B cell (primary cell): Measurements from ENCODE around the gene TNF. TPM values are rescaled to one million over a fixed set of nuclear protein-coding genes. Genes with fewer than 3 reads are reported as not detected.

Experiments used
- ATAC-seq: fragments of 200-7000 bp; cut with Tn5 transposase; one replicate; pipeline ENCODE4 v1.10.0; 2021; ENCODE audit warnings: low read depth, mild to moderate bottlenecking, moderate number of reproducible peaks, moderate library complexity
- CTCF ChIA-PET: fragments of 350-600 bp; sonication (Branson Sonifier 250); formaldehyde crosslinking; loops from one replicate; lab custom pipeline; 2021; ENCODE audit warnings: antibody characterized with exemption, inconsistent platforms; lab: Charles Lee
- POLR2A ChIA-PET: fragments of 350-600 bp; sonication (Branson Sonifier 250); formaldehyde crosslinking; loops from one replicate; lab custom pipeline; 2021; ENCODE audit warnings: antibody characterized with exemption; lab: Charles Lee
- DNase-seq: peaks from one replicate; pipeline ENCODE4 v3.0.0; 2013
- H2AFZ ChIP-seq: 2 replicates; pipeline ENCODE4 v1.6.1; 2012; ENCODE audit warnings: mild to moderate bottlenecking, low read depth, low read length; ENCODE audit not compliant: insufficient read depth, poor library complexity, severe bottlenecking
- H3K27ac ChIP-seq, 2 donors: 1 replicate in 1 of 2; 2 replicates in 1 of 2; pipeline ENCODE4 v1.5.1; 2012 to 2013; ENCODE audit warnings: low read length in 2 of 2, mild to moderate bottlenecking in 2 of 2, moderate library complexity in 1 of 2
- H3K27me3 ChIP-seq, 4 experiments: fragments of 200-600 bp in 1 of 4; sonication (generic) in 1 of 4; replicated peaks in 1 of 4; 1 replicate in 2 of 4; 2 replicates in 2 of 4; pipeline versions ENCODE4 v1.6.1 to v1.7.0; 2013 to 2016; ENCODE audit warnings: low read length in 3 of 4, mild to moderate bottlenecking in 2 of 4, mixed read lengths in 1 of 4, moderate library complexity in 1 of 4; ENCODE audit not compliant: insufficient read depth in 4 of 4, control insufficient read depth in 3 of 4; ENCODE audit errors: control extremely low read depth in 1 of 4
- H3K36me3 ChIP-seq, 2 experiments: replicated peaks in 1 of 2; 1 replicate in 1 of 2; 2 replicates in 1 of 2; pipeline versions ENCODE4 v1.6.1 to v1.7.1; 2013; ENCODE audit warnings: low read length in 1 of 2; ENCODE audit not compliant: insufficient read depth in 2 of 2, control insufficient read depth in 1 of 2; ENCODE audit errors: control extremely low read depth in 1 of 2, extremely low read depth in 1 of 2
- H3K4me1 ChIP-seq, 2 donors: fragments of 200-600 bp in 1 of 2; sonication (generic) in 1 of 2; 1 replicate in 1 of 2; 2 replicates in 1 of 2; pipeline versions ENCODE4 v1.5.1 to v1.6.1; 2013 to 2017; ENCODE audit warnings: low read length in 2 of 2; ENCODE audit not compliant: control insufficient read depth in 2 of 2, insufficient read depth in 2 of 2
- H3K4me2 ChIP-seq: replicated peaks from 2 replicates; pipeline ENCODE3; 2012; ENCODE audit warnings: mild to moderate bottlenecking, low read depth, low read length; ENCODE audit not compliant: poor library complexity, severe bottlenecking
- H3K4me3 ChIP-seq, 5 experiments: fragments of 200-600 bp in 1 of 5; sonication (generic) in 1 of 5; 1 replicate in 3 of 5; 2 replicates in 2 of 5; pipeline versions ENCODE4 v1.5.1 to v1.7.0; 2011 to 2016; ENCODE audit warnings: low read length in 4 of 5, mild to moderate bottlenecking in 4 of 5, low read depth in 2 of 5, control low read depth in 1 of 5, moderate library complexity in 1 of 5; ENCODE audit not compliant: insufficient read depth in 1 of 5; ENCODE audit errors: control extremely low read depth in 1 of 5, extremely low read depth in 1 of 5
- H3K79me2 ChIP-seq: fragments of 200-600 bp; sonication (generic); one replicate; pipeline ENCODE4 v1.6.0; 2016; ENCODE audit warnings: low read length; ENCODE audit not compliant: control insufficient read depth, insufficient read depth
- H3K9ac ChIP-seq: fragments of 200-600 bp; sonication (generic); 2 replicates; pipeline ENCODE4 v1.6.1; 2017; ENCODE audit warnings: mild to moderate bottlenecking, low read length, moderate library complexity
- H3K9me3 ChIP-seq, 3 donors: one replicate each; pipeline versions ENCODE4 v1.6.1 to v1.7.1; 2013; ENCODE audit warnings: low read length in 2 of 3; ENCODE audit not compliant: control insufficient read depth in 2 of 3, insufficient read depth in 1 of 3; ENCODE audit errors: control extremely low read depth in 1 of 3
- H4K20me1 ChIP-seq: 2 replicates; pipeline ENCODE4 v1.6.0; 2012; ENCODE audit warnings: mild to moderate bottlenecking, low read length; ENCODE audit not compliant: insufficient read depth, control insufficient read depth, poor library complexity, severe bottlenecking
- H3K27ac Mint-ChIP-seq: one replicate; pipeline ENCODE4 v1.8.0; 2021; ENCODE audit warnings: mixed read lengths
- H3K27me3 Mint-ChIP-seq: one replicate; pipeline ENCODE4 v1.8.0; 2021; ENCODE audit warnings: mixed read lengths
- H3K4me1 Mint-ChIP-seq: one replicate; pipeline ENCODE4 v1.8.0; 2021; ENCODE audit warnings: mixed read lengths
- H3K4me3 Mint-ChIP-seq: one replicate; pipeline ENCODE4 v1.8.0; 2021; ENCODE audit warnings: mixed read lengths
- H3K9me3 Mint-ChIP-seq: one replicate; pipeline ENCODE4 v1.8.0; 2022; ENCODE audit warnings: mixed read lengths; ENCODE audit not compliant: insufficient read depth
- CTCF ChIP-seq: fragments of 200-600 bp; IDR thresholded peaks from one replicate; pipeline ENCODE4 v1.8.0; 2022; ENCODE audit warnings: antibody characterized with exemption, mild to moderate bottlenecking
- EZH2 ChIP-seq: IDR thresholded peaks from 2 replicates; pipeline ENCODE4 v1.6.1; 2012; ENCODE audit warnings: borderline replicate concordance, low read depth, mild to moderate bottlenecking, moderate library complexity, low read length; ENCODE audit not compliant: insufficient read depth, poor library complexity, severe bottlenecking
- WGBS: methylation state at CpG from one replicate; pipeline ENCODE4 v1.1.5; 2013; ENCODE audit warnings: missing lambda C conversion rate; ENCODE audit not compliant: insufficient coverage; 5-methylcytosine and 5-hydroxymethylcytosine counted together
- intact Hi-C: fragments of 100-400 bp; cut with micrococcal nuclease; formaldehyde crosslinking; loops from one replicate; pipeline ENCODE4 v1.10.0; 2022
- polyA plus RNA-seq: library from polyadenylated mRNA; depleted of rRNA; stranded (reverse); fragments of >200 nt; gene quantifications from 2 replicates; pipeline ENCODE4 v1.2.3, GENCODE V29; 2012
- total RNA-seq, 2 donors: library from RNA; stranded (reverse); fragments of 120-200 nt in 1 of 2; gene quantifications; 1 replicate in 1 of 2; 2 replicates in 1 of 2; pipeline versions ENCODE4 v1.2.3 to v1.2.4, GENCODE V29; 2013 to 2022

The TNF gene
- total and polyA plus RNA-seq, 2 donors (not counting 1 experiment from before 2014, with no cell fraction given), result 21.9 to 22.2 TPM

GRCh38 chr6:31568537-31568961, 6.8 kb upstream of the TNF start:
- TF ChIP-seq CTCF (no peak), EZH2 (no peak)
- Mint-ChIP-seq H3K27ac (peak overlapping the region; percentile 89), H3K4me1 (peaks cover 75% of the 10 kb centered on the region), H3K9me3 (no peaks in the 10 kb centered on the region), H3K27me3 (no peaks in the 10 kb centered on the region), H3K4me3 (peak overlapping the region; percentile 63)
- peak overlapping the region; percentile 11 for H3K9ac ChIP-seq
- H3K4me3 ChIP-seq, result peak overlapping the region in 1 of 5 experiments; percentile 19
- WGBS, result 0% methylated on average over 3 of the region's 3 CpGs
- H3K36me3 ChIP-seq, result peaks cover 0 to 7% of the 10 kb centered on the region in 2 experiments
- CTCF ChIA-PET, result interaction anchor here (0.9 to 29.4 kb wide), 5 partner anchors 10 to 264 kb away, joined by 3 to 2241 read pairs (median 22); partner anchors contain the start of genes LST1, LTB, NCR3 and NFKBIL1
- no peaks in the 10 kb centered on the region for H3K9me3 ChIP-seq
- H3K27ac ChIP-seq, result peak overlapping the region; percentile 78 to 94
- POLR2A ChIA-PET, result interaction anchor here (0.6 to 42.6 kb wide), 5 partner anchors 3 to 1285 kb away, joined by 3 to 1450 read pairs (median 6); partner anchors contain the start of genes ATP6V1G2, LST1, LTA and LTB
- peak; percentile 94 for DNase-seq
- peak overlapping the region; percentile 40 for H3K4me2 ChIP-seq
- H4K20me1 ChIP-seq, result no peaks in the 10 kb centered on the region
- peaks cover 95% of the 10 kb centered on the region for H3K79me2 ChIP-seq
- H2AFZ ChIP-seq, result no peak overlapping the region
- H3K27me3 ChIP-seq, result no peaks in the 10 kb centered on the region
- intact Hi-C loops, result loop anchor here (1.0 kb wide), 3 partner anchors 8 to 24 kb away; no protein-coding TSS in a partner anchor
- ATAC-seq, result peak; percentile 70
- peaks cover 62 to 68% of the 10 kb centered on the region in 2 donors for H3K4me1 ChIP-seq

- H3K4me1 Mint-ChIP-seq, result peaks cover 80% of the 10 kb centered on the region
- Histone ChIP-seq H4K20me1 (no peaks in the 10 kb centered on the region), H3K27me3 (no peaks in the 10 kb centered on the region), H2AFZ (no peak overlapping the region), H3K9me3 (no peaks in the 10 kb centered on the region), H3K9ac (no peak overlapping the region), H3K4me1 (peaks cover 72 to 79% of the 10 kb centered on the region in 2 donors), H3K79me2 (peaks cover 95% of the 10 kb centered on the region), H3K4me2 (peak overlapping the region; percentile 40), H3K36me3 (peaks cover 0 to 6% of the 10 kb centered on the region in 2 experiments), H3K27ac (peak overlapping the region in 1 of 2 donors; percentile 94), H3K4me3 (no peak overlapping the region)
- peak overlapping the region; percentile 39 for H3K4me3 Mint-ChIP-seq
- no CpG with 5 or more reads among the region's 1 CpG for WGBS
- intact Hi-C loops, result no loop called here
- POLR2A ChIA-PET, result interaction anchor here (35.3 to 42.6 kb wide), 2 partner anchors 4 to 15 kb away, joined by 1450 read pairs; partner anchors contain the start of genes ATP6V1G2, LST1, LTA and LTB
- CTCF ChIA-PET, result interaction anchor here (1.9 to 29.4 kb wide), 4 partner anchors 11 to 27 kb away, joined by 6 to 2241 read pairs (median 74); partner anchors contain the start of genes LST1, LTB, NCR3 and NFKBIL1
- H3K27me3 Mint-ChIP-seq, result no peaks in the 10 kb centered on the region
- no peak for TF ChIP-seq EZH2
- TF ChIP-seq CTCF, result no peak
- DNase-seq (no peak), ATAC-seq (no peak)
- H3K9me3 Mint-ChIP-seq, result no peaks in the 10 kb centered on the region
- H3K27ac Mint-ChIP-seq, result peak overlapping the region; percentile 89
These were observed 5.4 kb upstream of the TNF start for GRCh38 chr6:31569861-31570536.
